Esophagus squamous epithelium (tissue), 4 donors: ENCODE measurements around the gene DDX59.

Experiments used
- CTCF ChIP-seq, 6 experiments: fragments of 450-650 bp in 4 of 6; fragments of 200-600 bp in 2 of 6; sonication (generic) in 2 of 6; IDR thresholded peaks; one replicate each; pipeline ENCODE4 v1.5.1; 2016 to 2019; ENCODE audit warnings: antibody characterized with exemption in 6 of 6, mild to moderate bottlenecking in 4 of 6, moderate library complexity in 4 of 6
- POLR2A ChIP-seq, 4 donors: fragments of 450-650 bp; IDR thresholded peaks; one replicate each; pipeline ENCODE4 v1.6.1; 2017; ENCODE audit warnings: antibody characterized with exemption in 4 of 4, mild to moderate bottlenecking in 4 of 4, moderate library complexity in 3 of 4

- TF ChIP-seq POLR2A (IDR thresholded peaks at IDR 0.05) (no peak), CTCF (IDR thresholded peaks at IDR 0.05) (no peak)
Measured at GRCh38 chr1:200642481-200642880, 27.2 kb downstream of the DDX59 start.
